GM19452 (cell line): ENCODE results near the gene AQP12B.

Experiments
- ATAC-seq: cut with Tn5 transposase; IDR thresholded peaks from one replicate; pipeline ENCODE4 v1.9.1; 2021; ENCODE audit not compliant: unreplicated experiment

The AQP12B gene

GRCh38 chr2:240650254-240650965, 32.3 kb downstream of the AQP12B start:
- no peak for ATAC-seq

GRCh38 chr2:240649331-240649730, 33.4 kb downstream of the AQP12B start:
- ATAC-seq, result no peak

- no peak for ATAC-seq
These were observed 33.9 kb downstream of the AQP12B start for GRCh38 chr2:240648650-240649275.

GRCh38 chr2:240648155-240648649, 34.5 kb downstream of the AQP12B start:
- no peak for ATAC-seq

GRCh38 chr2:240647503-240648154, 35.1 kb downstream of the AQP12B start:
- ATAC-seq, result no peak

GRCh38 chr2:240646900-240647502, 35.7 kb downstream of the AQP12B start:
- ATAC-seq, result no peak

GRCh38 chr2:240646176-240646899, 36.3 kb downstream of the AQP12B start:
- ATAC-seq, result no peak

- ATAC-seq, result no peak
These were observed 36.9 kb downstream of the AQP12B start for GRCh38 chr2:240645801-240646175.

- ATAC-seq, result no peak
These were observed 37.3 kb downstream of the AQP12B start for GRCh38 chr2:240645346-240645745.

GRCh38 chr2:240644859-240645301, 37.8 kb downstream of the AQP12B start:
- ATAC-seq, result no peak

GRCh38 chr2:240644171-240644651, 38.5 kb downstream of the AQP12B start:
- no peak for ATAC-seq

GRCh38 chr2:240643811-240644150, 38.9 kb downstream of the AQP12B start:
- ATAC-seq, result no peak

- no peak for ATAC-seq
These were observed 39.4 kb downstream of the AQP12B start for GRCh38 chr2:240643093-240643810.

GRCh38 chr2:240642806-240643092, 39.9 kb downstream of the AQP12B start:
- no peak for ATAC-seq

GRCh38 chr2:240642061-240642805, 40.5 kb downstream of the AQP12B start:
- ATAC-seq, result no peak

GRCh38 chr2:240640939-240641338, 41.7 kb downstream of the AQP12B start:
- no peak for ATAC-seq

- no peak for ATAC-seq
These were observed 43.1 kb downstream of the AQP12B start for GRCh38 chr2:240639566-240639965.

GRCh38 chr2:240638512-240639160, 44.0 kb downstream of the AQP12B start:
- ATAC-seq, result no peak

- ATAC-seq, result no peak
These were observed 44.8 kb downstream of the AQP12B start for GRCh38 chr2:240637901-240638345.
